HFF-Myc (cell line): ENCODE data around the gene ZNF580.
A peak's percentile ranks its signal among the peaks of the same experiment; 100 is the strongest.

Experiments used
- DNase-seq: peaks from one replicate; pipeline ENCODE4 v3.0.0-alpha.2; 2011; ENCODE audit warnings: low read depth; ENCODE audit errors: extremely low read depth
- H3K4me3 ChIP-seq: replicated peaks from 2 replicates; pipeline ENCODE4 v1.5.1; 2011; ENCODE audit warnings: low read depth, mild to moderate bottlenecking, control low read depth, low read length
- CTCF ChIP-seq: IDR thresholded peaks from 2 replicates; pipeline ENCODE4 v1.5.1; 2012; ENCODE audit warnings: mild to moderate bottlenecking, low read depth, low read length, control low read depth; ENCODE audit errors: missing control alignments

ZNF580 gene

GRCh38 chr19:55641426-55642152 is 787 bp downstream of the ZNF580 start:
- TF ChIP-seq CTCF = no peak
- no peak for DNase-seq
- H3K4me3 ChIP-seq = peak overlapping the region; percentile 87

GRCh38 chr19:55642153-55643002 is 1.6 kb downstream of the ZNF580 start:
- no peak for DNase-seq
- peak overlapping the region; percentile 87 for H3K4me3 ChIP-seq
- no peak for TF ChIP-seq CTCF

GRCh38 chr19:55643003-55643886 is 2.4 kb downstream of the ZNF580 start, which contains the start of gene ZNF581:
ZNF581 (plus strand) TSS chr19:55643649; CDS start chr19:55644572, 923 bp downstream.
- peak; percentile 42 for DNase-seq
- no peak for TF ChIP-seq CTCF
- H3K4me3 ChIP-seq = peak within 1 kb of the TSS; percentile 87

- TF ChIP-seq CTCF = no peak
- H3K4me3 ChIP-seq = peak overlapping the region; percentile 87
- DNase-seq = no peak
Observed at GRCh38 chr19:55643887-55644176, 3.0 kb downstream of the ZNF580 start.

GRCh38 chr19:55644191-55644833 is 3.5 kb downstream of the ZNF580 start:
- no peak for TF ChIP-seq CTCF
- H3K4me3 ChIP-seq = peak overlapping the region; percentile 87
- no peak for DNase-seq
